Measurements from ENCODE around the gene TENM4. TPM values are rescaled to one million over a fixed set of nuclear protein-coding genes. Genes with fewer than 3 reads are reported as not detected.

The TENM4 gene
- total RNA-seq, 2 donors from 2014 or later: 2.5 to 4.4 TPM

DNA sequence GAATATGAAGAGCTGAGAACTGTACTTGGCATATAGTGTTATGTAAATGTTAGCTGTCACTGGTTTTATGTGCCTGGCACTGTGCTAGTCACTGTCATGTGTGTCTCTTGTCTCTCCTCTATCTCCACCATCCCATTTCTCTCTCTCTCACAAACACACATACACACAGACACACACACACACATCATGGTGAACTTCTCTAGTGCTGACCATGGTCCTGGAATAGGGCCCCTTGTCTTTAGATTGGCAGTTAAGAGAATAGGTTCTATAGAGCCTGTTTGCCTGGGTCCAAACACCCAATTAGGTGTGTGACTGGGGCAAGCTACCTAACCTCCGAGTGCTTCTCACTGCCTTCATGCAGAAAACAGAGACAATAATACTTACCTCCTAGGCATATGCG is 756.5 kb downstream of the TENM4 start:
- no peak for DNase-seq
- no peak for ATAC-seq
- intact Hi-C loops (cut with DNase I): no loop called here

GRCh38 chr11:78683774-78684173 is 757.1 kb downstream of the TENM4 start:
- DNase-seq: no peak

DNA sequence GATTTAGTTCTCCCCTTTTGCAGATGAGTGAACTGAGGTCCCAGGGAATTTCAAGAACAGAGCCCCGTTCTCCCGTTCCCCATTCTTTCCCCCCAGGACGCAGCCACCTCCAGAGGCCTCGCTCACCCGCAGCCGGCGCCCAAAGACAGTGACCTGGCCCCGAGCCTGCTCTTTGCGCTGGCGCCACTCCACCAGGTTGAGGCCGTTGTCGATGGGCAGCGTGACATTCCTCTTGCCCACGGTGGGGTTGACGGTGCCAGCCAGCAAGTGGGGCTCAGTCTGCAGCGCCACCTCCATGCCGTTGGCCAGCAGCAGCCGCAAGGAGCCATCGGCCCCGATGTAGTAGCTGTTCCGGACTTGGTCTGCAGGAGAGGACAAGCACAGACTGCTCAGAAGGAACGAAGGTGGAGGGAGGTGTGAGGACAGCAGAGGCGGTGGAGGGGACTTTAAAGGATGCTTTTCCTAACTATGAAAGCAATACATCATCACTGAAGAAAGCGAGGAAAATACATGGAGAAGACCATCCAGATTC is 764.7 kb downstream of the TENM4 start:
- ATAC-seq (no peak), DNase-seq (no peak)
- intact Hi-C loops (cut with DNase I): no loop called here

More at GRCh38 chr11:78683774-78684173, 757.1 kb downstream of the TENM4 start:
- no peak for ATAC-seq
- intact Hi-C loops (cut with DNase I): no loop called here

DNA sequence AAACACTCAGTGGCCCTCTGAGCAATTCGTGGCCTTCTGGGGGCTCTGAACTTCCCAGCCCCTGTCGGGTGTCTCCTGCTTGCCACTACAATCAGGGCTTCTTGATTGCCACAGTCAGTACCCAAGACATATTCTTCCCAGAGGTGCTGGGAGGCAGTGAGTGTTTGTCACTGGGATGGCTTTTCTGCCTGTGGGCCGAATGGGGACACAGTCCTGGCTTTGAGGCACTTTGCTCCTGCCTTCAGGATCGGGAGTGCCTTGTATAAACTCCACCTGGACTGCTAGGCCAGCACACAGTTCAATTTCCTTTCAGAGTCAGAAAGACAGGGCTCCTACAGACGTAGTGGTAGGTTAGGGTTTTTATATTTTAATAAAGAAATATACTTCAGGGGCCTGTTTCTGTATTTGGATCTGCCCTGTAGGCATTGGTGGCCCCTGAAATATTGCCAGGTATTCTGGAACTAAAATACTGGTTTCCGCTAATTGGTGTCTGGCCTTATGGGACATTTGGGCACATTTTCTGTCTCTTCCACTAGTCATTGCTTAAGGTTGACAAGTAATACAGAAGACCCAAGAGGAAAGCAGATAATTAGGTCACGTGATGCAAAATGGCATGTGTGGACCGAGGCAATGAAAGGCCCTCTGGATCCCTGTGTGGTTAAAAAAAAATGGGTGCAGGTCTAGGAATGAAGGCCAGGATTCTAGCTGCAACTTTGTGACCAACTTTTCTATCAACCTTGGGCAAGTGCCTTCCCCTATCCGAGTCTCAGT is 767.8 kb downstream of the TENM4 start:
- DNase-seq (no peak), ATAC-seq (no peak)
- intact Hi-C loops (cut with DNase I): no loop called here

DNA sequence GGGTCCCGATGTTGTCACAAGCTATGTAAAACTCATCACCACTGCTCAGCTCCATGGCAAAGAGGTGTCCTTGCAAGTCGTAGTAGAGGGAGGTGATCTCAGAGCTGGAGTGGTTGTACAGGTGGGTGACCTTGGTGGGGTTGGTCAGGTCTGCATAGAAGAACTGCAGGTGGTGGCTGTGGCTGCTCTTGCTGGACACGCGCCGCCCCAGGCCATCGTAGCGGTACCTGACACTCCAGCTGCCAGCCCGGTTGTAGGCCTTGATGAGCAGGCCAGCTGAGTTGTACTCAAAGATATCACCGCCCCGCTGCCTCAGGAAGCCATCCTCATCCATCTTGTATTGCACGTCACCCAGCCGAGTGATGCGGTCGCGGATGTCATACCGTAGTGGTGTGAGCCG is 771.6 kb downstream of the TENM4 start:
- intact Hi-C loops (cut with DNase I): no loop called here
- ATAC-seq: no peak
- DNase-seq: no peak

- ATAC-seq (no peak), DNase-seq (no peak)
- intact Hi-C loops (cut with DNase I): no loop called here
These were observed 773.4 kb downstream of the TENM4 start for GRCh38 chr11:78667461-78667860.

GRCh38 chr11:78666675-78667160 is 774.1 kb downstream of the TENM4 start:
- intact Hi-C loops (cut with DNase I): no loop called here
- peak in 1 of 2 donors; percentile 47 for ATAC-seq
- DNase-seq: no peak

DNA sequence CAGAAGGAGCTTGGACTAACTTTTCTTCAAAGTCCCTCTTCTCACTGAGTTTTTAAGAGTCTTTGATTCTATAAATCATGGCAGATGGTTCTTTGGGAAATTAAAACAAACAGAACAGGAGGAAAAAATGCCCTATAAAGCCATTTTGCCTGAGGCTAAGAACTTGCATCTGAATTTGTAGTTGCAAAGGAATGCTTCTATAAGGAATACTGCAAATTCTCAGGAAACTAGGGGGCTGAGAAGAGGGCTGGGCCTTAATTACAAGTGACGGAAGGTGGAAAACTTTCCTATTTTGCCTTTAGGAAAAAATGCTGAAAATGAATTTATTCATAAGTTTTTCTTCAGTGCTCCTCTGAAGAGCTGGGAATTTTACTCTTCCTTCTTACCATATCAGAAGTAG is 776.2 kb downstream of the TENM4 start:
- intact Hi-C loops (cut with DNase I): no loop called here
- DNase-seq (no peak), ATAC-seq (no peak)

DNA sequence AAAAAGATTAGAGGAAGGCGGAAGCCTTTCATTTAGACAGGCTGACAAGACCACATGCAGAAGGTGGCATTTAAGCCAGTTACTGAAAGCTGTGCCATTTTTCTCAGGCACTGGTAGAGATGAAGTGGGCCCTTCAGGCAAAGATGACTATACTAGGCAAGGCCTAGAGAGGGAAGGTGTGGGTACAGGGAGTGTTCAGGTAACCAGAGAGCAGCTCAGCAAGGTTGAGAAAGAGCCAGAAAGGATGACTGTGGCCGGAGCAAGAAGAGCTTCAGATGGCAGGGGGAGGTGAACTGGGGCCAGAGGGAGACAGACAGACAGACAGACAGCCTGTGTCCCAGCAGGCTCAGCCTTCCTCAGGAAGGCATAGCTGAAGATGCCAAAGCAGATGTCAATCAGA is 778.0 kb downstream of the TENM4 start:
- intact Hi-C loops (cut with DNase I): no loop called here
- no peak for ATAC-seq
- no peak for DNase-seq

GRCh38 chr11:78660471-78660870 is 780.4 kb downstream of the TENM4 start:
- DNase-seq (no peak), ATAC-seq (no peak)
- intact Hi-C loops (cut with DNase I): no loop called here

- intact Hi-C loops (cut with DNase I): no loop called here
- ATAC-seq: no peak
- no peak for DNase-seq
These were observed 781.2 kb downstream of the TENM4 start for GRCh38 chr11:78659326-78660270.

DNA sequence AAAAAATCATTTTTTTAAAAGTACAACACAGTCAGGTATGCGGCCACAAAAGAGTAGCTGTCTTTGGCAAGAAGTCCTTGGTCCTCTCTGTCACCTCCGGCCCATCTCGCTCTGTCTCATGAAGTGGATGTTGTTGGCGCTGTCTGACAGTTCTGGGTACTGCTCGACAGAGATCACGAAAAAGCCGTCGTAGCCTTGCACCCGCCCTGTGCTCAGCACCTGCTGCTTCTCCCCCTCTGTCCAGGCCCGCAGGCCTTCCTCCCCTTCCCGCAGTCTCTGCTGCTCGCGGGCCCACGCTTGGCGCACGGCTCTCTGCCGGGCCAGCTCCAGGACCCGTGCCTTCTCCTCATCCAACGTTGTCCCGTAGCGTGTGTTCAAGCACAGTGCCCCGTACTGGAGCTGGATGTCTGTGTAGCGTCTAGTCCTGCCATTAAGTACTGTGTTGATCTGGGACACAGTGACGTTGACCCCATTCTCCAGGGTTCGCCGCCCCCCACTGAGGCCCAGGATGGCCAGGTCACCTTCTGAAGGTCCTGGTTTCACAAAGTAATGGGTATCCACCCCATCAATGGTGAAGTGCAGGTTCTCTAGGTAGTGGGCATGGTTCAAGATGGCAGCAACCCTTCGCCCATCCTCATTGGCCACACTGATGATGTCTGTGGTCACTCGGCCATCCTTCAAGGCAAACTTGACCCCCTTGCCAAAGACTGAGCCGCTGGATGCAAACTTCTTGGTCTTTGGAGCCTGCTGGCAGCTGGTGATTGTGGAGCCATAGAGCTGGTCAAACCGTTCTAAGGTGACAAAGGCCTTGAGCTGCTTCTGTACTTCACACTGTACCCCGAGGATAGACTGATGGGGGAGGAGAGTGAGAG is 782.6 kb downstream of the TENM4 start:
- DNase-seq (no peak), ATAC-seq (no peak)
- intact Hi-C loops (cut with DNase I): no loop called here

GRCh38 chr11:78657441-78657840 is 783.4 kb downstream of the TENM4 start:
- intact Hi-C loops (cut with DNase I): no loop called here
- DNase-seq (no peak), ATAC-seq (no peak)

DNA sequence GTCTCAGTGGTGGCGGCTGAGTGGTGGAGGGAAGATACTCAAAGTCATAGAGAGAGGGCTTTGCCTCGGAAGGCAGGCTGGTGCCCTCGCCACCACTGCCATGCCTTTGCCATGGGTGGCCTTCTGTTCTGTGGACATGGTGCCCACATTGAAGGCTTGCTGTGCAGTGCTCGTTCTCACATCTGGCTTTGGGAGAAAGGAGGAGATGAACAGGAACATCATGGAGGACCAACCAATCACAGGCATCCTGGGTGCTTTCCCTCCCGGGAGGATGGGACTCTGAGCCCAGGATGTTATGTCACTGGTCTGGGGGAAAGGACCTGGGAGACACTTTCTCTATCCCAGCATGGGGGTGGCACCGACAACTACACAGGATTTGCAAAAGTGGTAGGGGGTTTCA is 783.8 kb downstream of the TENM4 start:
- intact Hi-C loops (cut with DNase I): no loop called here
- no peak for DNase-seq

GRCh38 chr11:78656327-78656726 is 784.5 kb downstream of the TENM4 start:
- DNase-seq (no peak), ATAC-seq (no peak)
- intact Hi-C loops (cut with DNase I): no loop called here

More for the DNA sequence above, 783.8 kb downstream of the TENM4 start:
- no peak for ATAC-seq

DNA sequence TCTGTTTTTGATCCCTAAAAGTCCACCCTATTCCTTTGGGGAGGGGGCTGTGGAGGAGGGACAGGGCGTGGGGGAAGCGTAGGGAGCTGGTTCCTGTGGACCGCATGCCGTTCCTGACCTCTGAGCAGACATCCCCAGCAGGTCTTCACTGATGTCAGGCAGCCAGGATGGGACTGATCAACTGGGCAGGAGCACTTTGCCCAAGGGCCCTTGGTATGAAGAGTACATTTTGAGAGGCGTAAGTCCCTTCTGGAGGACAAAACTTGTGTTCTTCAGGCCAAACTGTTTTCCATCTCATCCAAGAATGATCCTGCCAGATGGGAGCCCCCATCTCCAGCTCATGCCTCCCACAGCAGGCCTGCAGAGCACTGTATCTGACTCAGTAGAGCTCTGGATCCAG is 785.3 kb downstream of the TENM4 start:
- intact Hi-C loops (cut with DNase I): no loop called here
- no peak for DNase-seq
- ATAC-seq: no peak

DNA sequence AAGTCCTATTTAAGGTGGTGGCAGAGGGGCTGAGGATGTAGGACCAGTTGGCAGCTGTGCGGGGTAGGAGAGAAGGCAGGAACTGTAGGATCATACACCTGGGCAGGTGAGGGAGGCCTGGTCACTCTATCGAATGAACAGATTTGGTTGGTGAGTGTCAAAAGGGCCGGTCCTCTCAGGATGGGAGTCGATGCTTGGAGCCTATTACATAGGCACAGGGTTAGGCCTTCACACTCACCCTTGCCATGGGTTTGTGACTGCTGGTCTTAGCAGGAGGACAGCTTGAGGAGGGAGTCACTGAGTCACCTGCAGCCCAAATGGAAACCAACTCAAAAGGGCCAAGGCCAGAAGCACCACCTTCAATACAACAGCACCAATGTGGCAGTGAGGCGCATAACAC is 786.0 kb downstream of the TENM4 start:
- intact Hi-C loops (cut with DNase I): no loop called here
- DNase-seq (no peak), ATAC-seq (no peak)

GRCh38 chr11:78654071-78654470 is 786.8 kb downstream of the TENM4 start:
- ATAC-seq (no peak), DNase-seq (no peak)
- intact Hi-C loops (cut with DNase I): no loop called here

- no peak for DNase-seq
- ATAC-seq: no peak
- intact Hi-C loops (cut with DNase I): no loop called here
These were observed 787.4 kb downstream of the TENM4 start for GRCh38 chr11:78653294-78653909.
